AG09309 (cell line): ENCODE data around the gene TMEM163.

ENCODE experiments used
- DNase-seq: peaks from one replicate; pipeline ENCODE4 v3.0.0-alpha.2; 2010; ENCODE audit warnings: low read depth
- H3K4me3 ChIP-seq: 2 replicates; pipeline ENCODE4 v1.5.1; 2011; ENCODE audit warnings: mild to moderate bottlenecking, low read depth, low read length, moderate library complexity; ENCODE audit not compliant: control insufficient read depth
- TF ChIP-seq, protein P1 (sequence below): IDR thresholded peaks from 2 replicates; pipeline ENCODE4 v1.5.1; 2011; ENCODE audit warnings: mild to moderate bottlenecking, low read depth, low read length, inconsistent platforms; ENCODE audit not compliant: insufficient read depth, control insufficient read depth; ENCODE audit errors: missing control alignments

The TMEM163 gene

DNA sequence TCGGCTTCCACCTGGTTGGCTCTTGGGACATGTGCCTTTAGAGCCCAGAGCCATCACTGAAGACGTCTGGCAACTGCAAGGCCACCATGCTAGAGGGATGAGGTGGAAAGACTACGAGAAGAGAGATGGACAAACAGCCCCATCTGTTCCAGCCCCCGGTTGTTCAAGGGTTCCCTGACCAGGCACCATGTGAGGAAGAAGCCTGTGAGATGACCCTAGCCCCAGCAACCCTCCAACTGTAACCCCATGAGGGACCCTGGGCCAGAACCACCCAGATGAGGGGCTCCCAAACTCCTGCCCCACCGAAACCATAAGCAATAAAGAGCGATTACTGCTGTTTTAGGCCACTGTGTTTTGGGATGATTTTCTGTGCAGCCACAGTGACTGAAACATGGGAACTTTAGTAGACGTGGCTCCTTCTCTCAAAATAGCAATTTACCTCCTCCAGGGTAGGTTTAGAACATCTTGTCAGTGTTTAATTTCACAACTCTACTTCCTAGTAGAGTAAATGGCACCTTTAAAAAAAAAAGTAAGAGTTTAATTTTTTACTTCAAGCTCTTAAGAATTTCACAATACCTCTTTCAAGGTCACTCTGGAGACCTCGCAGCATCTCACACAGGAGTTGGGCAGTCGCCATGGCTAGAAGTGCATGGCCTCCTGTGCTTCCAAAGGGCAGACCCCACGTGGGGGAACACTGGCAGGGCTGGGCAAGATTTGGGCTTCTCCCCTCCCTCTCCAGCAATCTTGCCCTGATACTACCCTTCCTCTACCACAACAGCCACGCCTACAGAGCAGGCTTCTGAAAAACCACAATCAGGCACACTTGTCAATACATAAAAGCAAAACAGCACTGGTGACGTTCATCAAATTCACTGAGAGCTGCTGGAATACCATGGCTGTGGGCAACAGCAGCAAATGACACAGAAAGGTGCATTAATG is 48.8 kb downstream of the TMEM163 start:
- DNase-seq, result no peak
- TF ChIP-seq, protein P1, sequence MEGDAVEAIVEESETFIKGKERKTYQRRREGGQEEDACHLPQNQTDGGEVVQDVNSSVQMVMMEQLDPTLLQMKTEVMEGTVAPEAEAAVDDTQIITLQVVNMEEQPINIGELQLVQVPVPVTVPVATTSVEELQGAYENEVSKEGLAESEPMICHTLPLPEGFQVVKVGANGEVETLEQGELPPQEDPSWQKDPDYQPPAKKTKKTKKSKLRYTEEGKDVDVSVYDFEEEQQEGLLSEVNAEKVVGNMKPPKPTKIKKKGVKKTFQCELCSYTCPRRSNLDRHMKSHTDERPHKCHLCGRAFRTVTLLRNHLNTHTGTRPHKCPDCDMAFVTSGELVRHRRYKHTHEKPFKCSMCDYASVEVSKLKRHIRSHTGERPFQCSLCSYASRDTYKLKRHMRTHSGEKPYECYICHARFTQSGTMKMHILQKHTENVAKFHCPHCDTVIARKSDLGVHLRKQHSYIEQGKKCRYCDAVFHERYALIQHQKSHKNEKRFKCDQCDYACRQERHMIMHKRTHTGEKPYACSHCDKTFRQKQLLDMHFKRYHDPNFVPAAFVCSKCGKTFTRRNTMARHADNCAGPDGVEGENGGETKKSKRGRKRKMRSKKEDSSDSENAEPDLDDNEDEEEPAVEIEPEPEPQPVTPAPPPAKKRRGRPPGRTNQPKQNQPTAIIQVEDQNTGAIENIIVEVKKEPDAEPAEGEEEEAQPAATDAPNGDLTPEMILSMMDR, result no peak

DNA sequence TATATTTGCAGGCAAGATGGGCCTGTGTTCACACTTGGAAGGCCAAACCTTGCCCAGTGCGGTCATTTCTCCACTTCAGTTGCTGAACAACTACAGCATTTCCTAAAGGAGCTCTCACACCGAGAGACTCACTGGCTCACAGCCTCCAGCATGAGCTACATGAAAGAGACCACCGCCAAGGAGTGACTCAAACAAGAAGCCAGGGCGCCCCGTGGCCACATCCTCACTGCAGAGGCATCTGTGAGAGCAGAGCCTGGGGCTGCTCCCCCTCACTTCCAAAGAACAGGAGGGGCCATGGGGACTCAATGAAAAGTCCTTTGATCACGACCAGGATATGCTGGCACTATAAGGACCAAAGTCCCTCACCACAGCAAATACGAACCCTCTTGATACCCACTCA is 50.0 kb downstream of the TMEM163 start:
- no peak for DNase-seq
- H3K4me3 ChIP-seq, result no peak overlapping the region
- TF ChIP-seq, protein P1, result no peak

More for the DNA sequence above, 48.8 kb downstream of the TMEM163 start:
- H3K4me3 ChIP-seq, result no peak overlapping the region

DNA sequence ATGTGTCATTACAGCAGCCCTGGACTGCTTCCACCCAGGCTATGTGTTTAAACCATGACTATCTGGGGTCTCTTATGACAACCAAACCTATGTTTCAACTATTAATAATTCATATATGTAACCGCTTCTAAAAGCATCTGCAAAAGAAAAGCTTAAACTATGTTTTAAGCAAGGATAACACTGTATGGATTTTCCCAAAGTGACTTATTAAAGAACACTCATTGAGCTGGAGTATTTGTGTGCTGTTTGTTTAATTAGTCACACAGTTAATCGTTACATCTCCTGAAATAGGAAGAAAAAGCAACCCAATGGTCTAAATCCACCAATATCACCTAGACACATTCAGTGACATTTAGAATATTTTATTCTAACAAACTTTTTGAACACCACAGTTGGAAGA is 51.3 kb downstream of the TMEM163 start:
- DNase-seq, result no peak
- TF ChIP-seq, protein P1, result no peak

DNA sequence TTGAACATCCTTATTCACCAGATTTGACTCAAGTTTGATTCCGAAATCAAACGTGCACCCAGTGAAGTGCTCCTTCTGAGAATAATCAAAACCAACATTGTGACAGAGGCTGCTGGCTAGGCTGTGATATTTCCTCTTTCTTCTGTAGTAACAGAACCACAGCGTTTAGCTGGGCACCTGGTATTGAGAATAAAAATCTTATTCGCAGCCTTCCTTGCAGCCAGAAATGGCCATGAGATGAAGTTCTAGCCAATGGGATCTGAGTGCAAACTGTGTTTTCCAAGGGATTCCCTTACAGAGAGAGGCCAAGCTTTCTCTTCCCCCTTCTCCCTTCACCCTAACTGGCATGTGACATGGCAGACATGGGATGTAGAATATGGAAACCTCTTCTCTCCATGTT is 51.7 kb downstream of the TMEM163 start:
- no peak for DNase-seq
- no peak overlapping the region for H3K4me3 ChIP-seq
- TF ChIP-seq, protein P1, result no peak

More for the DNA sequence above, 51.3 kb downstream of the TMEM163 start:
- H3K4me3 ChIP-seq, result no peak overlapping the region

DNA sequence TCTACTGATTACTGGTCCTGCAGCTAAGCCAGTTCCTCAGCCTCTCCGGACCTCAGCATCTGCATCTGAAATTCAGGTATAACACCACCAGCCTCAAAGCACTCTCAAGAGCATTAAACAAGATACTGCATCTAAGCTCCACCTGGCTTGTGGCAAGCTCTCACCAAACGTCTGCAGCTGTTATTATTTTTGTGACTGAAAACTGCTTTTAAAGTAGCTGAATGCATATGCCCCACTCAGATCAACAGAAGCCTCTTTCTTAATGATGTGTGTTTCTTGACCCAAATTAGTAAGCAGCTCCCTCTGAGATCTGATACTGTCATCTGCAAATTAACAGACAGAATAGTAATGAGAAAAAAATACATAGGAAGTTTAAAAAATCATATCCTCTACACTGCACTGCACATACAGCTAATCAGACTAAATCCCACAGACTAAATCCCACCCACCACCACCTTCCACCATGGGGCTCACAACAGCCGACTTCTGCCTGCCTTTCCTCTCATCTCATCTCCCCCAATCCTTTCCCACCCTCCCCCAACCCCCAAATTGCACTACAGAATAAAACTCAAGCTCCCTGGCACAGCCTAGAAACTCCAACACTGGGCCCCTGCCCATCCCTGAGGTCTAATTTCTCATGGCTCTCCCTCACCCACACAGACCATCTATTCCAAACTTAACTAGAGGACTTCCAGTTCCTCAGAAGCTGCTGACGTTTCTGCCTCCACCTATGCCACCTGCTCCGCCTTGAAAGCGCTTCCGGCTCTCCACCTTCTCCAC is 52.9 kb downstream of the TMEM163 start:
- no peak for DNase-seq
- H3K4me3 ChIP-seq, result no peak overlapping the region
- TF ChIP-seq, protein P1, result no peak
